ENCODE data around the gene PLXNA2.

Gene PLXNA2

GRCh38 chr1:207973898-207974568 is 270.2 kb downstream of the PLXNA2 start:
- DNase-seq (ENCODE audit: low spot score): no peak
- no peak for FAIRE-seq

GRCh38 chr1:207972337-207972736 is 271.8 kb downstream of the PLXNA2 start:
- DNase-seq (ENCODE audit: low spot score) (no peak), FAIRE-seq (no peak)

All from urothelium cell line (cell line).